HL-60/S4 (cell line): ENCODE measurements around the gene PIGB.
"Not testable (repeated sequence)": the region's sequence is repeated elsewhere in the genome, so short reads cannot be mapped to it uniquely, and the experiment has no call there.

Source experiments
- in situ Hi-C: fragments of 300-500 bp; cut with MboI; formaldehyde crosslinking; loops from 2 replicates; pipeline ENCODE4 v1.14.3; 2022; ENCODE audit warnings: low sequenced_read_pairs

The PIGB gene

DNA sequence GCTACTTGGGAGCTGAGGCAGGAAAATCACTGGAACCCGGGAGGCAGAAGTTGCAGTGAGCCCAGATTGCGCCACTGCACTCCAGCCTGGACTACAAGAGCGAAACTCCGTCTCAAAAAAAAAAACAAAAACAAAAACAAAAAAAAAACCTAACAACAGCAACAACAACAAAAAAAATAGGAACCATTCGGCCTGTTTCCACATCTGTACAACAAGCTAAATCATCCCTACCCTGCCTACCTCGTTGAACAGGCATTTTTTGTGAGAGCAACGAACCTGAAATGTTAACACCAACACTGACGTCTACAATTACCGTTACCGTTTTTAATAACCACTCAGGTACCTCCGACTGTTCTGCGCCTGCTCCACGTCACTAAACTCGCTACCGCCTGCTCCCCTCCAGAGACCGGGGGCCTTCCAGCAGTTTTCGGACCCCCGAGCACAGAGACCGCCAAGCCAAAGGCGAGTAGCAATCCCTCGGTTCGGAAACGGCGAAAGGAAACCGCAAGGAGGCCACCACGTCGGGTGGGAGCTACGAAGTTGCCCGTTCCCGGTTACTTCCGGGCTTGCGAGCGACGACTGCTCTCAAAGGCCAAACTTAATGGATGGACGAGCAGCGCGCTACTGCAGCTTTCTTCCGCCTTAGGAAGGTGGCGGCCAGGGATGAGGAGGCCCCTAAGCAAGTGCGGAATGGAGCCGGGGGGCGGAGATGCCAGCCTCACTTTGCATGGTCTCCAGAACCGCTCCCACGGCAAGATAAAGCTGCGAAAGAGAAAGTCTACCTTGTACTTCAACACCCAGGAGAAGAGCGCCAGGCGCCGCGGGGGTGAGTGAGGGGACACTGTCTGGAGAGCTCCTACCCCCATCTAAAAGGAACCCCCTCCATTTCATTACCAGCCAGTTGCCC, at the start of gene PIGB, which contains the start of gene PIGBOS1:
Gene PIGB, plus strand, starts transcription at position 635 of the 907 bp plus-strand sequence. Its CDS starts 29 bp downstream, at position 664.
Gene PIGBOS1, minus strand, starts transcription at position 536 of the 907 bp plus-strand sequence. CDS start 1,331 bp downstream, outside the sequence.
- in situ Hi-C loops = no loop called here

DNA sequence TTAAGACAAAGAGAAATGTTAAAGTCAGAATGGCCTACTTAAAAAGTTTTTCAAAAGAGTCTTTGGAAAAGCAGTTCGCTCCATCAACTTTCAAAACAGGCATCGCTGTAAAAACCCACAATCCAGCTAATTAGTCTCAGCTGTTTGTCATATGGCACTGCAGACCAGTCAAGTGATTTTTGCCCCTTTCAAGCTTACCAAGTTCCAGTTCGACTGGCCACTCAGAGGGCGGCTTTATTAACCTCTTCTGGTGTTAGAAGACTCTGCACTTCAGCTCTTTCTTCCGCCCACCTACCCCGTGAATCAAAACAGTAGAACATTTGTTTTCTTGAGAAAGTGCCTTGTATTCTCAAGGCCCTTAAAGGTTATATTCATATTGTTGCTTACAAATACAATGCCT, 48.7 kb upstream of the PIGB start:
- in situ Hi-C loops = no loop called here

- in situ Hi-C loops = no loop called here
These were observed 42.7 kb upstream of the PIGB start for GRCh38 chr15:55276324-55276723.

DNA sequence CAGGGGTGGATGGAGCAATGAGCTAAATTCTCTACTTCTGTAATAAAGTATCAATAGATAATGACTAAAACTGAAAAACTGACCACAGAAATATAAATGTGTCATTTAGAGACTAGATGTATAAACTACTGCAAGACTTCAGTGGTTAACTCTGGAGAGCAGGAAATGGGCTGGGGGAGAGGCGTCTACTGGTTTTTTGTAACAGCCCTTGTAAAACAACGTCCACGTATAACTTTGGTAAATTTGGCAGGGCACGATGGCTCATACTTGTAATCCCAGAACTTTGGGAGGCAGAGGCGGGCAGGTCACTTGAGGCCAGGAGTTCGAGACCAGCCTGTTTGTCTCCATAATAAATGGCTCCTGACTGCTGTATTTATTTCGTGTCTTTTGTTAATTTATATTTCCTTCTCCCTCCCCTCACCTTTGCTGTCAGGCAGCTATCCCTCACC, 41.9 kb upstream of the PIGB start:
- in situ Hi-C loops = no loop called here

DNA sequence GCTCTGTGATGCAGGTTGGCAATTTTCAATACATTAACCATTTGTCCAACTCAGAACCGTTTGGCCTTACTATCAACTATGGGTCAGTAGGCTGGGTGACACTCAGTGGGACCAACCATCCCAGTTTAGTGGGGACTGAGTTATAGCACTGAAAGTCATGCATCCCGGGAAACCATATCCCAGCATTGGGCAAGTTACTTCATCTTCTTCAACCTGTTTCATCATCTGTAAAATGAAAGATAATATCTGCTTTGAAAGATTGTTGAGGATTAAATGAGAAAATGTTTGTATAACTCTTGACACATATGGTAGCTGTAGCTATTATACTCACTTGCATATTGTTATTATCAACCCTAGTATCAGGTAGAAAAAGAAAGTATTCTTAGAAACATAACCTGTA, 41.3 kb upstream of the PIGB start:
- in situ Hi-C loops = no loop called here

- in situ Hi-C loops = no loop called here
These were observed 39.8 kb upstream of the PIGB start for GRCh38 chr15:55279100-55279745.

DNA sequence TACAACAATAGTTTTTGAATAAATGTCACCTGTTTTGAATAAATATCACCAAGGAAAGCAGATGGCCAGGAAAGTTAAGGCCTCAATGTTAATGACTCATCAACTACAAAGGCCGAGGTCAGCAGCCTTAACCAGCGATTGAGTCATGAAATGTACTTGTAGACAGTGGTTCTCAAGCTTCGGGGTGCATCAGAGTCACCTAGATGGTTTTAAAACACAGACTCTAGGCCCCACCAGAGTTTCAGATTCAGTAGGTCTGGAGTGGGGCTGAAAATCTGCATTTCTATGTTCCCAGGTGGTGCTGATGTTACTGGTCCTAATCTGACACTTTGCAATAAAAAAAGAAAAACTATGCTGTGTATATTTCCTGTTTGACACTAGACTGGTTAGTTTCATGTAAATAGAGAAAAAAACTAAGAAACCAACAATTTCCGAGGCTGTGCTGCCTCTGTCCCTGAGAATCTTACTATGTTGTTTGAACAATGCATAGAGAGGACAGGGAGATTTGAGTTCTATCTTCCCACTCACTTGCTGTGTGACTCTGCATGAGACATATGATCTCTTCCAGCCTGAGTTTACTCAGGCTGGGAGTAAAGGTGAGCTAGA, 39.2 kb upstream of the PIGB start:
- in situ Hi-C loops = no loop called here

DNA sequence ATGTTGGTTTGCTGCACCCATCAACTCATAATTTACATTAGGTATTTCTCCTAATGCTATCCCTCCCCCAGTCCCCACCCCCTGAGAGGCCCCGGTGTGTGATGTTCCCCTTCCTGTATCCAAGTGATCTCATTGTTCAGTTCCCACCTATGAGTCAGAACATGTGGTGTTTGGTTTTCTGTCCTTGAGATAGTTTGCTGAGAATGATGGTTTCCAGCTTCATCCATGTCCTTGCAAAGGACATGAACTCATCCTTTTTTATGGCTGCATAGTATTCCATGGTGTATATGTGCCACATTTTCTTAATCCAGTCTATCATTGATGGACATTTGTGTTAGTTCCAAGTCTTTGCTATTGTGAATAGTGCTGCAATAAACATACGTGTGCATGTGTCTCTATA, 38.4 kb upstream of the PIGB start:
- in situ Hi-C loops = not testable (repeated sequence)

GRCh38 chr15:55281517-55282228, 37.3 kb upstream of the PIGB start:
- in situ Hi-C loops = no loop called here

DNA sequence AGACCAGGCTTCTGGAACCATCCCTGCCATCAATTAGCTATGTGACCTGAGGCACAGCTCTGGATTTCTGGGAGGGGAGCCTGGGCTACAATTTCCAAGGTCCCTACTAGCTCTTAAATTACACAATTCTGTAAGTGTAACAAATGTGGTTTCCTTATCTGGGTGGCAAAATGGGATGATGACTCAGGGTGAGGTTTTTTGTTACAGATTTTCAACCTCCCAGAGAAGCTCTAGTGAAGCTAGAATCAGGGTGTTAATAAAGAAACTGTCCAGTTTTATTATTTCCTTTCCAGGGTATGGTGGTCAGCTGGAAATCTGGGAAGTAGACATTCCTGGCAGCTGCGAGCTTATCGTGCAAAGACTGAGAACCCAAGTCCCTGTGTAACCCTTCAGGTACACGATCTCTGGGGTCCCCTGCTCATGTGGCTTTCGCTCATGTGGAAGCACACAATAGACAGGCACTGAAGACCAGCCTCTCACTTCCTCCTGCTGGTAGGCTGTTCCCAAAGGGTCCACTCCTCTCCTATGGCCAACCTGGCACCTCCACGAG, 36.7 kb upstream of the PIGB start:
- in situ Hi-C loops = no loop called here

DNA sequence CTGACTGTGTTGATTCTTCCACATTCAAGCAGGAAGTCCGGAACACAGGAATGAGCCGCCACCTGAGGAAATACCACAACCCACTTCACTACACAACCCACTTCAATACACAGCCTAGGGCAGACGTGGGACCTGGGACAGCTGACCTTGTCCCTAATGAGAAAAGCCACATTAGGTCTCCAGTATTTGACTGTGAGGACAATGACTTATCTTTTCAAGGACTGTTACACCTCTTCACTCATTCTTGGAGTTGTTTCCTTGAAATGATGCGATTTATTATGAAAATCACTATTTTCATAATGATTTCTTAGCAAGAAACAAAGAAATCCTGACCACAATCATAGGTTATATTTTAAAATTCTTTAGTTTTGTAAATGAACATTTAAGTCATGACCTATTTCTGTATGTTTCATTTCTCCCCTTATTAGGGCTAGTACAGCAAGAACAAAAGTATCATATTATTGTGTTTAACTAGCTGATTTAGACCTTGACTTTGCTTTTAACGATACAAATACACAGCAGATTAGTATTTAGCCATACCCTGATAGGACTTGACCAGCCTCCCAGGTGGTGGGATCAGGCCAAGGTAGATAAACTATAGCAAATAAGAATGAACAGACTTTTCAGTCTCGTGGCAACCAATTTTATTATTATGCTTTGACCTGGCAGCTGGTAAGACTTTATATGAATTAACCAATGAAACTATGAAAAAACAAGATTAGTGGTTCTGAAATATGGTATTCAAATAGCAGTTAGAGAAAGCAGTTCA, 35.5 kb upstream of the PIGB start:
- in situ Hi-C loops = no loop called here

GRCh38 chr15:55284426-55284825, 34.6 kb upstream of the PIGB start:
- in situ Hi-C loops = no loop called here

GRCh38 chr15:55286442-55287189, 32.4 kb upstream of the PIGB start:
- in situ Hi-C loops = loop anchor here (5.0 kb wide), 1 partner anchor 69 kb away; no protein-coding TSS in a partner anchor

DNA sequence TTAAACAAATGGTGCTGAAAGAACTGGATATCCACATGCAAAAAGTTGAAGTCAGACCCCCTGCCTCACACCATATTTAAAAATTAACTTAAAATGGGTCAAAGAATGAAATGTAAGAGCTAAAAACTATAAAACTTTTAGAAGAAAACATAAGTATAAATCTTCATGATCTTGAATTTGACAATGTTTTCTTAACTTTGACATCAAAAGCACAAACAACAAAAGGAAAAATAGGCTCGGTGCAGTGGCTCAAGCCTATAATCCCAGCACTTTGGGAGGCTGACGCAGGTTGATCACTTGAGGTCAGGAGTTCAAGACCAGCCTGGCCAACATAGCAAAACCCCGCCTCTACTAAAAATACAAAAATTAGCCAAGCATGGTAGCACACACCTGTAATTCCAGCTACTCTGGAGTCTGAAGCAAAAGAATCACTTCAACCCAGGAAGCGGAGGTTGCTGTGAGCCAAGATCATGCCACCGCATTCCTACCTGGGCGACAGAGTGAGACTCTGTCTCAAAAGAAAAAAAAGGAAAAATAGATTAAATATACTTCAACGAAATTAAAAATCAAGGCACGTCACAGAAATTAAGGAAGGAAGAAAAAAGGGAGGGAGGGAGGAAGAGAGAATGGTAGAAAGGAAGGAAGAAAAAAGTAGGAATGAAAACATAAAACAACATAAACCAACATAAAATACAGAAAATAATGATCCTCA, 30.9 kb upstream of the PIGB start:
- in situ Hi-C loops = loop anchor here (5.0 kb wide), 1 partner anchor 71 kb away; no protein-coding TSS in a partner anchor

DNA sequence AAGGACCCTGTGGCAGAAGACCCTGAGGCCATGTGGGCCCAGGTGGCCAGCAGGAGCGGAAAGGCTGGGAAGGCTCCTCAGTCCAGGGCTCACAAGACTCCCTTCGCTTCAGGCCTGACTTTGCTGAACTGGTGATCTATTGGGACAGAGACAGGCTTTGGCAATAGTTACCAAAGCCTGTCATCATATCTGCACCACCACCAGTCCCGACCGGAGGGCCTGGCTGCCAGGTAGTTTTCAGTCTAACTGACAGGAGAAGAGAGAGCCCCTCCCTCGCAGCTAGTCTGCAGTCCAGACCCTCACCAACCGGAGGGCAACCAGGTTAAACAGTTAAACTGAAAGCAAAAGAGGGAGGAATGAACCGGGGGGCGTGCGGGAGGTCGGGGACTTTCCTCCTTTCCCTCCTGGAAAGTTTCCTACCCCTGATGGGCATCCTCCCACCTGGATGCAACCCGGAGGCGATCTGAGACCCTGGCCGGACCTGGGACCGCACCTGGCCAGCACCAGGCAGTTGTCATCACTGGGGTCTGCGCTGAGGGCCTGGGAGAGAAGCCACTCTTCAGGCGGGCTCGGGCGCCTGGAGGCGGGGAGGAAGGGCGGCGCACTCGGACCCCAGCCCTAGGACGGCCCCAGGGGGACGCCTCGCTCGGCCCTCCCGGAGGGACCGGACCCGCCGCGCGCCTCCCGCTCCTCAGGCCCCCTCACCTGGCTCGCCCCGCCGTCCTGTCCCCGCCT, 29.8 kb upstream of the PIGB start:
- in situ Hi-C loops = loop anchor here (5.0 kb wide), 1 partner anchor 72 kb away; no protein-coding TSS in a partner anchor

- in situ Hi-C loops = loop anchor here (5.0 kb wide), 1 partner anchor 73 kb away; no protein-coding TSS in a partner anchor
These were observed 29.1 kb upstream of the PIGB start, which contains the start of gene RAB27A for GRCh38 chr15:55289746-55290527. Gene RAB27A (minus strand): TSS chr15:55289813. CDS start chr15:55234934, 54,879 bp downstream.
